Stimulated activated CD8-positive, alpha-beta memory T cell treated with anti-CD3 and anti-CD28 coated beads, Interleukin-2, amount 100 ng/mL, for 1 hour (primary cell): ENCODE measurements around the gene SLC9A5.

Experiments used
- DNase-seq, 2 donors: peaks; one replicate each; pipeline ENCODE4 v3.0.0-alpha.2; 2020; ENCODE audit warnings: low read depth in 2 of 2

The SLC9A5 gene

DNA sequence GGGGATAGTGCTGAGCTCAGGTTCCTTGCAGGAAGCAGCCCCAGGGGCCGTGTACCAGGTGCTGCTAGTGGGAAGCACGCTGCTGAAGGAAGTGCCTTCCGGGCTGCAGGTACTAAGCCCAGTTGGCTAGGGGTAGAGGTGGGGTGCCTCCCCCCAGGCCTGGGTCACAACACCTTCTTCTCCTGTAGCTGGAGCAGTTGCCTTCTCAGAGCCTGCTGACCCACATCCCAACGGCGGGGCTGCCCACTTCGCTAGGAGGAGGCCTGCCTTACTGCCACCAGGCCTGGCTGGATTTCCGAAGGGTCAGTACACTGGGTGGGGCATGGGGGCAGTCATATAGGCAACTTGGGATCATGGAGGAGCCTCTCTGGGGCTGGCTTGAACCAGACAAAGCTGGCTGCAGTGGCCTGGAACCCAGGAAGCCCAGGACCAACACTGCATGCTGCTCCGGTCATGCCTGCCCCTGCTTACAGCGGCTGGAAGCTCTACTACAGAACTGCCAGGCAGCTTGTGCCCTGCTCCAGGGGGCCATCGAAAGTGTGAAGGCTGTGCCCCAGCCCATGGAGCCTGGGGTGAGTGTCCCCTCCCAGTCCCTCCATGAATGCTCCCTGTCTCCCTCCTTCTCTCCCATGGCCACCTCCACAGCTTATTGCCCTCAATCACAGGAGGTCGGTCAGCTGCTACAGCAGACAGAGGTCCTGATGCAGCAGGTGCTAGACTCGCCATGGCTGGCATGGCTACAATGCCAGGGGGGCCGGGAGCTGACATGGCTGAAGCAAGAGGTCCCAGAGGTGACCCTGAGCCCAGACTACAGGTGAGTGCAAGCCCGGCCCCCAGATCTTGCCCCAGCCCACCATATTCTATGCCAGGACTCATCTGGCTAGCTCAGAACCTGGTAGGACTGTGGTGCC lies 33.0 kb downstream of the SLC9A5 start:
- no peak for DNase-seq

DNA sequence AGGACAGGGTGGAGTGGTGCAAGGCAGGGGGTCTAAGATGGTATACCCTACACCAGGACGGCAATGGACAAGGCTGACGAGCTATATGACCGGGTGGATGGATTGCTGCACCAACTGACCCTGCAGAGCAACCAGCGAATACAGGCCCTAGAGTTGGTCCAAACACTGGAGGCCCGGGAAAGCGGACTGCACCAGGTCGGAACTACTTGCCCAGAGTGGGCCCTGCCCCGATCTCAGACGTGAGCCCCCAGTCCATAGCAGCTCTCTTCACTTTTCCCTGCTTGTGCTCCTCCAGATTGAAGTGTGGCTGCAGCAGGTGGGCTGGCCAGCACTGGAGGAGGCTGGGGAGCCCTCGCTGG lies 33.6 kb downstream of the SLC9A5 start:
- no peak for DNase-seq

- no peak for DNase-seq
These were observed 34.5 kb downstream of the SLC9A5 start for GRCh38 chr16:67283039-67283825.

DNA sequence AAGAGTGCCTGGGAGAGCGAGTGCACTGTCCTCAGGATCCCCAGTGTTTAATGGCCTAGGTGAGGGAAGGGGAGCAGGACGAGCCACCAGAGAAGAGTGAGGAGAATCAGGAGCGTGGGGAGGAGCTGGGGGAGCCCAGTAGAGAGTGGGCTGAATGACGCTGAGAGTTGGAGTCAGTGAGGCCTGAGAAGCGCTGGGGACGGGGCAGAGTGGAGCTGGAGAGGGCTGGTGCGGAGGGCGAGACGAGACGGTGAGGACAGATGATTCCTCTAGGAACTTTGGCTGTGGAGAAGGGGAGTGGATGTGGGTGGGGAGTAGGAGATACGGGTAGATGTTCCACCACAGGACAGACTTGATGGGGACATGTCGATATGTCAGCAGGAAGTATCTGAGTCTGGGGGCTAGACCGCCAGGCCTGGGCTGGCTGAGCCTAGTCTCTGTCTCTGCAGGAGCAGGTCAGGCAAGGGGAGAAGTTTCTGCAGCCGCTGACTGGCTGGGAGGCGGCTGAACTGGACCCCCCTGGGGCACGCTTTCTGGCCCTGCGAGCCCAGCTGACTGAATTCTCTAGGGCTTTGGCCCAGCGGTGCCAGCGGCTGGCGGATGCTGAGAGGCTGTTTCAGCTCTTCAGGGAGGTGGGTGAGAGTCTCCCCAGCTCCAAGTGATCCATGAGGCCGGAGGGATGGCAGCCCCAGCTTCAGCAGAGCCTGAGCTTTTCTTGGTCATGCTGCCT lies 35.2 kb downstream of the SLC9A5 start:
- no peak for DNase-seq

DNA sequence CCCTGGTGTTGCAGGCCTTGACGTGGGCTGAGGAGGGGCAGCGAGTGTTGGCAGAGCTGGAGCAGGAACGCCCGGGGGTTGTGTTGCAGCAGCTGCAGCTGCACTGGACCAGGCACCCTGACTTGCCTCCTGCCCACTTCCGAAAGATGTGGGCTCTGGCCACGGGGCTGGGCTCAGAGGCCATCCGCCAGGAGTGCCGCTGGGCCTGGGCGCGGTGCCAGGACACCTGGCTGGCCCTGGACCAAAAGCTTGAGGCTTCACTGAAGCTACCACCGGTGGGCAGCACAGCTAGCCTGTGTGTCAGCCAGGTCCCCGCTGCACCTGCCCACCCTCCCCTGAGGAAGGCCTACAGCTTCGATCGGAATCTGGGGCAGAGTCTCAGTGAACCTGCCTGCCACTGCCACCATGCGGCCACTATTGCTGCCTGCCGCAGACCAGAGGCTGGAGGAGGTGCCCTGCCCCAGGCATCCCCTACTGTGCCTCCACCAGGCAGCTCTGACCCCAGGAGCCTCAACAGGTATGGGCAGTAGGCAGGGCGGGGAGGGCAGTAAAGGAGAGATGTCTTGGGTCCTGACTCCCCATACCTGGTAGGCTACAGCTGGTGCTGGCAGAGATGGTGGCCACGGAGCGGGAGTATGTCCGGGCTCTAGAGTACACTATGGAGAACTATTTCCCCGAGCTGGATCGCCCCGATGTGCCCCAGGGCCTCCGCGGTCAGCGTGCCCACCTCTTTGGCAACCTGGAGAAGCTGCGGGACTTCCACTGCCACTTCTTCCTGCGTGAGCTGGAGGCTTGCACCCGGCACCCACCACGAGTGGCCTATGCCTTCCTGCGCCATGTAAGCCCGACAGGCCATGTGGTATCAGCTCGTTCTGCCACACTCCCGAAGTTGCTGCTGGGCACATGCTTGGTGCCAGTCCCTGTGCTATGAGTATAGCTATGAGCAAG lies 36.2 kb downstream of the SLC9A5 start:
- DNase-seq: no peak

GRCh38 chr16:67286441-67287235 lies 37.9 kb downstream of the SLC9A5 start:
- no peak for DNase-seq

DNA sequence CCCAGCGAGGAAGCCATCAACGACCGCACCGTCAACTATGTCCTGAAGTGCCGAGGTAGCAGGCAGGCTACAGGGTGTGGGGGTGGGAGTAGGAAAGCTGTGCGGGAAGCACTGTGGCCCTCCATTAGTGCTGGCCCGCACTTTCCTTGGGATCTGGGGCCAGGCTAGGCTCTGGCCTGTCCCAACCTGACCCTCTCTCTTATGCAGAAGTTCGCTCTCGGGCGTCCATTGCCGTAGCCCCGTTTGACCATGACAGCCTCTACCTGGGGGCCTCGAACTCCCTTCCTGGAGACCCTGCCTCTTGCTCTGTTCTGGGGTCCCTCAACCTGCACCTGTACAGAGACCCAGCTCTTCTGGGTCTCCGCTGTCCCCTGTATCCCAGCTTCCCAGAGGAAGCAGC lies 39.2 kb downstream of the SLC9A5 start:
- DNase-seq: no peak

GRCh38 chr16:67291461-67291860 lies 42.7 kb downstream of the SLC9A5 start:
- DNase-seq: no peak

GRCh38 chr16:67294171-67294757 lies 45.5 kb downstream of the SLC9A5 start:
- no peak for DNase-seq

- DNase-seq: no peak
These were observed 46.2 kb downstream of the SLC9A5 start for GRCh38 chr16:67294938-67295361.

DNA sequence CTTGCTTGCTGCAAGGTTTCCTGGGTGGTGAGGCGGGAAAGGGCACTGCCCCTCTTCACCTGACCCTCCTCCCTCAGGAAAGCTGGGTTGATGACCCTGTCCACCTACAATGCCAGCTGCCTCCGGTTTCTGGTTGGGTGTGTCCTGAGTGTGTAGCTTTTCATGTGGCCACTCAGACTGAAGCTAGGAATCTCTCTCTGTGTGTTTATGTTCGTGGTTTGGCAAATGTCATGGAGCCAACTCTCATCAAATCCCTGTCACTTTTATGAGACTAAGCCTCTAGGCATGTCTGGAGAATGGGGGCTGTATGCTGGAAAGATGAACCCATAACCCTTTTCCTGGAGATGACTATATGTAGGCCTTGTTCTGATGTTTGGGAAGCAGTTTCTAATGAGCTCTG lies 47.6 kb downstream of the SLC9A5 start:
- no peak for DNase-seq

DNA sequence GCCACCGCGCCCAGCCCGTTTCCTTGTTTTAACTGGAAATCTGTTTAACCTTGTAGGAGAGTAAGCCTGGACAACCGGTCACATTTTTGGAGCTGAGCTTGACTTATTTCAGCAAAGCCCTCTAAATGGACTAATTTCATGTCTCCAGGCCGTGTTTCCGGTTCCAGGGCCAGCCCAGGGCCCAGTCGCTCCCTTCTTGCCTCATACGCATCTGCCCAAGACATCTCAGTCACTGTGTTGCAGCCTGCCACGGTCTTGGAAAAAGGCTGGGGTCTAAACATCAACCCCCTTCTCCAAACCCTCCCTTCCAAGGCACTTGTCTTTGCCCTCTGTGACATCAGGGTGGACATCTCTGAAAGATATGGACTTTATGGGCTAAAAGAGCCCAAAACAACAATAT lies 49.5 kb downstream of the SLC9A5 start:
- DNase-seq: no peak

- no peak for DNase-seq
These were observed 50.5 kb downstream of the SLC9A5 start for GRCh38 chr16:67299269-67299668.

DNA sequence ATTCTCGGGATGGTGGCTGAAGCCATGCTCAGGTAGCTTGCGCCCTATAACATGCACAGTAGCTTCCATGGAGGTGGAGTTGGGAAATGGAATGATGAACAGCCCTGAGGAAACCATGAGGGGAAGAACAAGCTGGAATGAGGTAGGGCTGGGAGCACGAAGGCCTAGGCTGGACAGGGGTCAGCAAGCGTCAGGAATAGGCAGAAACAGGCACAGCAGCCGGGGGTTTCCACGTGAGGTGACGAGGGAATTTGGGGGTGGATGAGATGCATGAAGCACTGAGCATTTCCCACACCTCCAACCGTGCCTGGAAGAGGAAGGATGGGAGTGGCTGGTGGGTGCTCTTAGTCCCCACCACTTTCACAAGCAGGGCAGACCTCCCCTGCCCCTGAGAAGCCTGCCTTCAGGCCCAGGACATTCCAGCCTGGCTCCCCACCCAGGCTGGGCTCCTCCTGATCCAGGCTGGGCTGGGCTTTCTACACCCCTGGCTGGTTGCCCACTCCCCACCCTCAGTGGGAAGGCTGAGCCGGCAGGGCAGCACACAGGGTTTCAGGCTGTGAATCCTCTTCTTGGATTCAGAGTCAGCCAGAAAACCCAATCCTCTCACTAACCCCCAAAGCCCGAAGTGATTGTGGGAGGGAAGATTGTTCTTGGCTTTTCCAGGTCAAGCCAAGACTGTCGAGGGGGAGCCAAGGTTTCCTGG lies 52.5 kb downstream of the SLC9A5 start:
- DNase-seq: no peak

GRCh38 chr16:67302076-67302475 lies 53.3 kb downstream of the SLC9A5 start:
- no peak for DNase-seq

- no peak for DNase-seq
These were observed 54.2 kb downstream of the SLC9A5 start for GRCh38 chr16:67302970-67303369.

DNA sequence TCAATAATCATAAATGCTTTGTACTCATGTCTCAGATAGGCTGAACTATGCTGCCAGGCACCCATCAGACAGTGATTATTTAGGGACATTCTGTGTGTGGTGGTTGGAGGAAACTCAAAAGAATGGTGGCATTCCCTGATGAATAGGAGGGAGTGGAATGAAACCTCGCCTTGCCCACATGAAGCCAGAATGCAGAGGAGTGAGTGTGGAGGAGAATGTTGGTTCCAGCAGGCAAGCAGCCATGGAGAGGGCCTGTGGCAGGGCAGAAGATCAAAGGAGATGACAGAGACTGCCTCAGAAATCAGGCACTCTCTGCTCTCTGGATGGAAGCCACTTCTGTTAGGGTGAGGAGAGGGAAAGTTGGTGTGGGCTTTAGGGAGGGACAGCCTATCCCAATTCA lies 55.2 kb downstream of the SLC9A5 start:
- no peak for DNase-seq

GRCh38 chr16:67305216-67306071 lies 56.7 kb downstream of the SLC9A5 start:
- no peak for DNase-seq
